Stimulated activated CD8-positive, alpha-beta memory T cell treated with anti-CD3 and anti-CD28 coated beads, Interleukin-2, amount 100 ng/mL, for 48 hours (primary cell): Measurements from ENCODE around the gene CARNS1.
"Not testable (repeated sequence)": the region's sequence is repeated elsewhere in the genome, so short reads cannot be mapped to it uniquely, and the experiment has no call there.

Source experiments
- DNase-seq, 2 donors: peaks; one replicate each; pipeline ENCODE4 v3.0.0-alpha.2; 2020; ENCODE audit warnings: low read depth in 2 of 2

CARNS1 gene

GRCh38 chr11:67396259-67396581 is 19.3 kb upstream of the CARNS1 start:
- no peak for DNase-seq

DNA sequence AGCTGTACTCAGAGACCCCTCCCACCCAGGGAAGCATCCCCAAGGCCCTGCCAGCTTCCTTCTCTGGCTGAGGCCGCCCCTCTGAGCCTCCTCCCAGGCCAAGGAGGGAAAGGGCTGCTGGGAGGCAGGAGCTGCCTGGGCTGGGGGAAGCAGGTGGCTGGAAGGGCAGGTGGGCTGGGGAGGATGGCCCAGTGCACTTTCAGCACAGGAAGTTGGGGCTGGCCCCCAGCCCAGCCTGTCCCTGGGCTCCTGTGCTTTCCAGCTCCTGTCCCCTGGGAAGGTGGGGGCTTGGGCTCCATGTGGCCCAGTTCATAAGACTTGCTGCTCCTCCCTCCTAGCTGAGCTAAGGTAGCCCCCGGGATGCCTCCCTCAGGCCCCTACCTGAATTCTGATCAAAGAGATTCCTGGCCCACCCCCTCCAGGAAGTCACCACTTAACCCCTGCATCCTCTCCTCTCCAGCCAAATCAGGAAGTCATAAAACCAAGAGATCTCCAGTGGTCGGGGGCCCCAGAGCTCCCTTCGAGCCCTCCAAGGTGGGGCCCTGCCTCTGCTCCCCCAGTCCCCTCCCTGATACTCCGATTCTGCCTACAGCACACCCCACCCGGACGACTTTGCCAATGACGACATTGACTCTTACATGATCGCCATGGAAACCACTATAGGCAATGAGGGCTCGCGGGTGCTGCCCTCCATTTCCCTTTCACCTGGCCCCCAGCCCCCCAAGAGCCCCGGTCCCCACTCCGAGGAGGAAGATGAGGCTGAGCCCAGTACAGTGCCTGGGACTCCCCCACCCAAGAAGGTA is 18.7 kb upstream of the CARNS1 start:
- no peak for DNase-seq

GRCh38 chr11:67397536-67397935 is 17.9 kb upstream of the CARNS1 start:
- no peak for DNase-seq

- DNase-seq, result no peak
Measured at GRCh38 chr11:67397986-67398660, 17.4 kb upstream of the CARNS1 start.

DNA sequence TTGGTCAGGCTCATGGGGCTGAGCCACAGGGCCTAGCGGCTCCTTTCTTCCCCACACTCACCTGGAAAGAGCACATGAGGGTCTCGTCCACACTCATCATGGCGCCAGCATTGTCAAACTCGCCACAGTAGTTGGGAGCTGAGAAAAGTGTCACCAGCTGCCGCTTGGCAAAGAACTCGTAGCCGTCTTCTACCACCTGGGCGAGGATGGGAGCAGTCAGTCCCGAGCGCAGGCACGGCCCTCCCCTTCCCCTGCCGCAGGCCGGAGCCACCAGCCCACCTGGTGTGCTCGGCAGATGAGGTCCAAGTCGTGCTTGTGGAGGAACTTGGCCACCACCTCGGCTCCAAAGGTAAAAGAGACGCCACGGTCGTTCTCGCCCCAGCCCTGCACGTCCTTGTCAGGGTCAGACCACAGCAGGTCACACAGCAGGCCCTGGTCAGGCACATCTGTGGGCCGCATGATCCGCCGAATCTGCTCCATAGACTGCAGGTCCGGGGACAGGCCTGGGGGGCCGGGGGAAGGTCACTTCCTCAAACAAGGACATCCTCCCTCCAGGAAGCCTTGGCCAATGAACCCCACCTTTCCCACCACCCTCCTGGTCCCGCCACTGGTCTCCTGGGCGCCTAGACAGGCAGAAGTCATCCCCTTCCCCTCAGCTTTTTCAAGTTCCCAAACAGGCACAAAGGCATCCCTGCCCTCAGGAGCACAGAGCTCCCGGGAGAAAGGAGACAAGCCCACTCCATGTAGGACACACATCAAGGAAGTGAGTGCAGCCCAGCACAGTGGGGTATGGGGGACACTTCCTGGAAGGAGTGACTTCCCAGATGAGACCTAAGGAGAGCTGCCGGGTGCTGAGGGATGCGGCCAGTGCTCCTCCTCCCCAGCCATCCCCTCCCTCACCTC is 16.6 kb upstream of the CARNS1 start:
- DNase-seq, result no peak

GRCh38 chr11:67400251-67400941 is 15.1 kb upstream of the CARNS1 start:
- no peak for DNase-seq

DNA sequence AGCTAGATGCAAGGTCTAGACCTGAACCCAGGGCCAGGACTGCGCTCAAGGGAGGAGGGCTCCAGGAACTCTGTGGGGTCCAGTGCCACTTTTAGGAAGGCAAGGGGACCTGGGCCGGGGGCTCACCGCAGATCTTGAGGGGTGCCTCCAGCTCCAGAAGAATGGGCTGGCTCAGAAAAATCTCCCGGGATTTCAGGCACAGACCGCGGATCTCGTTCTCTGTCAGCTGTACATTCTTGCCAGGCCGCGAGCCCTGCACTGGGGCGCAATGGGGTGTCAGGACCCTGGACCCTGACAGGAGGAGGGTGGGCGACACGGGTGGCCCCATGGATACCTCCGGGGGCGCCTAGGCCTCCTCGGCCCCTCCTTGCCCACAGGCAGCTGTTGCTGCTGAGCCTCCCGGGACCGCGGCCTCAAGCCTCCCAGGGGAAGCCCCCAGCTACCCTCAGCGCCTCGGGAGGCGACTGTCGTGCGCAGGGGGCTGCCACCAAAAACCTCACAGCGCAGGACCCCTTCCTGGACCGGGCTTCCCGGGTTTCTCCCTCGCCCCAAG is 14.5 kb upstream of the CARNS1 start:
- DNase-seq, result no peak

DNA sequence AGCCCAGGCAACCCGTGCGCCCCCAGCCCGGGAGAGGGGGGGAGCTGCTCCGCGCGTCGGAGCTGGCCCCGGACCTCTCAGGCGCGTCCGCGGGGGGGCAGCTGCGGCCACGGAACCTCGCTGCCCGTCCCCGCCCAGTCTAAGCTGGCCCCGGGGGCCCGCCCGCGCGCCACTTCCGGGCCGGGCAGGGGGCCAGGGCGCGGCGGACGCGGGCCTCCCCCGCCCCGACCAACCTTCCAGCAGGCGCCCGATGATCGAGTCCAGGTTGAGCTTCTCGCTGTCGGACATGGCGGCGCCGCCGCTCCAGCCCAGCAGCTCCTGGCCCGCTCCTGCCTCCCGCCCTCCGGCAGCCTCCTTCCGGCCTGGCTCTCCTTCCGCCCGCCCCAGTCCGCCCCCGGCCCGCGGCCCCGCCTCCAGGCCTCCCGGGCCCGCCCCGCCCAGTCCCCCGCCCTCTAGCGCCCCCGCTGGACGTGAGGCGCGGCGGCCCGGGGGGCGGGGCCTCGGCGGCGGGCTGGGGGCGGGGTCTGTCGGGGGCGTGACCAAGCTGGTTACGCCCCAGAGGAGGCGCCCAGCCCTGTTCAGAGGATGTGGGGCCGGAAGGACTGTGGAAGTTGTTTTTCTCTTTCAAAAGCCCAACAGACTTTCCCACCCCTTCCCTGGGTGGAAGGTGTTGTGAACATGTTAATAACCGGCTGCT is 13.8 kb upstream of the CARNS1 start, which contains the start of gene PPP1CA:
Gene PPP1CA, minus strand, starts transcription at position 364 of the 697 bp plus-strand sequence. Its CDS starts 76 bp downstream, at position 288.
- DNase-seq, result peak; percentile 82 to 91

GRCh38 chr11:67402192-67402839 is 13.2 kb upstream of the CARNS1 start:
- DNase-seq, result not testable (repeated sequence)

DNA sequence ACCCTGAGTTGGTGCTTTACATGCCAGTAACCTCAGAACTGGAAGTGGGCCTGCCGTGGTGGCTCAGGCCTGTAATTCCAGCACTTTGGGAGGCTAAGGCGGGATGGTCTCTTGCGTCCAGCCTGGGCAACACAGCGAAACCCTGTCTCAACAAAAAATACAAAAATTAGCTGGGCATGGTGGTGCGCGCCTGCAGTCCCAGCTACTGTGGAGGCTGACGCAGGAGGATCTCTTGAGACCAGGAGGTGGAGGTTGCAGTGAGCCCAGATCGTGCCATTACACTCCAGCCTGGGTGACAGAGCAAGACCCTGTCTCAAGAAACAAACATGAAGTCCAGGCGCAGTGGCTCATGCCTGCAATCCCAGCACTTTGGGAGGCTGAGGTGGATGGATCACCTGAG is 12.4 kb upstream of the CARNS1 start:
- not testable (repeated sequence) for DNase-seq

DNA sequence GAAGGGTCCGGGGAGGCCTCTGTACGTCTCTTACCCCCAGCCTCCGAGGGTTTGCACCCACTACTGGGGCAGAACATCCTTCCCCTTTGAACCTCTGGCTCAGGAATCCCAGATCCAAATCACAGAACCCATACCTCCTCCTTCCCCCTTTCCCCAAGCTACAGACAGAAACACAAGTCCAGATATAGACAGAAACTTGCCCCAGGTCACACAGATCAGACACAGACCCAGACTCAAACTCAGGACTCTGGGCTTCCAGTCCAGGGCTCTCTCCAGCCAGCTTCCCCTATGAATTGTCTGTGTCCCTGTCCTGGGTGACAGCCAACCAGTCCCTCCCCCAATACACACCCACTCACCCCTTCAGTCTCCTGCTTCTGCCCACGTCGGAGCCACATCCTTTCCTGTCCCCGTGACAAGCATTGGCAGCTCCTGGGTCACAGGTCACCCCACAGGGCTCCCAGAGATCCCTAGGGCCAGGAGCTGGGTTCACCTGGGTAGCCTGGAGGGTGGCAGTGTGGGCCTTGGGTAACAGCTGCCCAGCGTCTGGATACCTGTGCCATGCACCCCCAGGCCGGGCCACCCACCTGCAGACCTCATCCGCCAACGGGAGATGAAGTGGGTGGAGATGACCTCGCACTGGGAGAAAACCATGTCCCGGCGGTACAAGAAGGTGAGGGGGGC is 10.8 kb upstream of the CARNS1 start:
- DNase-seq, result no peak

GRCh38 chr11:67405196-67405567 is 10.3 kb upstream of the CARNS1 start:
- no peak for DNase-seq

GRCh38 chr11:67405688-67406339 is 9.7 kb upstream of the CARNS1 start:
- no peak for DNase-seq

DNA sequence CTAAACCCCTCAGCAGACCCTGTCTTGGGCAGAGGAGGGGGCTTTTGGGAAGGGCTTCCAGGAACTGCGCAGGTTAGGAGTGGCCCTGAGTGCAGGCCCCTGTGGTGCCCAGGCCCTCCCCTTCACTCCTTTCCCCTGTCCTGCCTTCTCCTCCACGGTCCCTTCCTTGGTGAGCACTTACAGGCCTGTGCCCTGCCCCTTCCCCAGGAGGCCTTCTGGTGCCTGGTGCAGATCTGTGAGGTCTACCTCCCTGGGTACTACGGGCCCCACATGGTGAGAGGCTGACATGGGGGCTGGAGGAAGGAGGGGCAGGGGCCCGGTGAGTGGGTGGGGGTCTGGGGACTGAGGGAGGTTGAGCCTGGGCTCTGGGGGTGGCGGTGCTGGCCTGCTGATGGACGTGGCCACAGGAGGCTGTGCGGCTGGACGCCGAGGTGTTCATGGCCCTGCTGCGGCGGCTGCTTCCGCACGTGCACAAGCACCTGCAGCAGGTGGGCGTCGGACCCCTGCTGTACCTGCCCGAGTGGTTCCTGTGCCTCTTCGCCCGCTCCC is 9.0 kb upstream of the CARNS1 start:
- no peak for DNase-seq

- no peak for DNase-seq
Measured at GRCh38 chr11:67406969-67407687, 8.3 kb upstream of the CARNS1 start.

GRCh38 chr11:67407688-67408163 is 7.8 kb upstream of the CARNS1 start:
- DNase-seq, result no peak

GRCh38 chr11:67408437-67409200 is 6.9 kb upstream of the CARNS1 start:
- DNase-seq, result no peak
